DND-41 (cell line): ENCODE data around the gene FBXL13.

Experiments
- EZH2 ChIP-seq: IDR thresholded peaks from 3 replicates; pipeline ENCODE4 v1.6.1; 2012; ENCODE audit warnings: borderline replicate concordance, low read depth, mild to moderate bottlenecking, moderate library complexity, low read length, inconsistent platforms; ENCODE audit not compliant: severe bottlenecking
- TF ChIP-seq, protein P1 (sequence below): IDR thresholded peaks from 2 replicates; pipeline ENCODE4 v1.5.1; 2012; ENCODE audit warnings: borderline replicate concordance, low read length, moderate library complexity, mild to moderate bottlenecking; ENCODE audit not compliant: poor library complexity, severe bottlenecking; ENCODE audit errors: extremely low read depth

DNA sequence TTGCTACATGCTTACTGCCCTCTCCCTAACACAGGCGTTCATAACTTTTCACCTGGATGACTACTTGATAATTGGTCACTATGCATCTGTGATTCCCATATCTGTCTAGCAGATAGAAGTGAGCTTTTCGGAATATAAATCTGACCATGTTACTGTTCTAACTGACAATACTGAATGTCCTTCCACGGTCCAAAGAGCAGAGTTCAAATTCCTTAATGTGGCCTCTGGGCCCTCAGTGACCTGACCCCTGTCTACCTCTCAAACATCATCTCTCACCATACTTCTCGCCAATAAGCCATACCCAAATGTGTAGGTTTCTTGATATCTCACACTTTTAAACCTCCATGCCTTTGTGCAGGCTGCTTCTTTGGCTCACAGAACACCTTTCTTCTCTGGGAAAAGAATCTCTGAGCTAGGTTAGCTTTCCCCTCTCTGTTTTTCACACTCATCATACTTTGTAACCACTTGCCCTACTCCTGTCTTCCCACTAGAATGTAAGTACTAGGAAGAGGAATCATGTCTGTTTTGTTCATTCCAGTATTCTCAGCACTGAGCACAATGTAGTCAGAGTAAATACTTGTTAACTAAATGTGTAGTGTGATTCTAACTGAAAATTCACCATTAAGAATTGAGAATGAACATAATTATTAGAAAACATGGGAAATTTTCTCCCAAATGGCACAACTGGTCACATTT lies 201.0 kb downstream of the FBXL13 start:
- TF ChIP-seq, protein P1, sequence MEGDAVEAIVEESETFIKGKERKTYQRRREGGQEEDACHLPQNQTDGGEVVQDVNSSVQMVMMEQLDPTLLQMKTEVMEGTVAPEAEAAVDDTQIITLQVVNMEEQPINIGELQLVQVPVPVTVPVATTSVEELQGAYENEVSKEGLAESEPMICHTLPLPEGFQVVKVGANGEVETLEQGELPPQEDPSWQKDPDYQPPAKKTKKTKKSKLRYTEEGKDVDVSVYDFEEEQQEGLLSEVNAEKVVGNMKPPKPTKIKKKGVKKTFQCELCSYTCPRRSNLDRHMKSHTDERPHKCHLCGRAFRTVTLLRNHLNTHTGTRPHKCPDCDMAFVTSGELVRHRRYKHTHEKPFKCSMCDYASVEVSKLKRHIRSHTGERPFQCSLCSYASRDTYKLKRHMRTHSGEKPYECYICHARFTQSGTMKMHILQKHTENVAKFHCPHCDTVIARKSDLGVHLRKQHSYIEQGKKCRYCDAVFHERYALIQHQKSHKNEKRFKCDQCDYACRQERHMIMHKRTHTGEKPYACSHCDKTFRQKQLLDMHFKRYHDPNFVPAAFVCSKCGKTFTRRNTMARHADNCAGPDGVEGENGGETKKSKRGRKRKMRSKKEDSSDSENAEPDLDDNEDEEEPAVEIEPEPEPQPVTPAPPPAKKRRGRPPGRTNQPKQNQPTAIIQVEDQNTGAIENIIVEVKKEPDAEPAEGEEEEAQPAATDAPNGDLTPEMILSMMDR: no peak
- no peak for TF ChIP-seq EZH2
